ENCODE results near the gene NPW.

Gene NPW

GRCh38 chr16:2056077-2056476 is 36.5 kb downstream of the NPW start:
- H3K27ac ChIP-seq, result no peak overlapping the region
- TF ChIP-seq CTCF (conservative IDR thresholded peaks at IDR 0.05) (no peak), ZFX (IDR thresholded peaks at IDR 0.05) (no peak)

GRCh38 chr16:2056681-2057407 is 37.3 kb downstream of the NPW start:
- TF ChIP-seq ZFX (IDR thresholded peaks at IDR 0.05), result no peak
- no peak for TF ChIP-seq CTCF (conservative IDR thresholded peaks at IDR 0.05)
- H3K27ac ChIP-seq, result no peak overlapping the region

GRCh38 chr16:2057438-2057837 is 37.9 kb downstream of the NPW start:
- TF ChIP-seq CTCF (conservative IDR thresholded peaks at IDR 0.05) (no peak), ZFX (IDR thresholded peaks at IDR 0.05) (no peak)
- H3K27ac ChIP-seq, result no peak overlapping the region

- TF ChIP-seq ZFX (IDR thresholded peaks at IDR 0.05) (no peak), CTCF (conservative IDR thresholded peaks at IDR 0.05) (no peak)
Measured at GRCh38 chr16:2058420-2058819, 38.8 kb downstream of the NPW start.

GRCh38 chr16:2058872-2059271 is 39.3 kb downstream of the NPW start:
- H3K27ac ChIP-seq, result no peak overlapping the region
- TF ChIP-seq CTCF (conservative IDR thresholded peaks at IDR 0.05) (no peak), ZFX (IDR thresholded peaks at IDR 0.05) (no peak)

More at GRCh38 chr16:2058420-2058819, 38.8 kb downstream of the NPW start:
- H3K27ac ChIP-seq, result no peak overlapping the region

- H3K27ac ChIP-seq, result no peak overlapping the region
- TF ChIP-seq CTCF (conservative IDR thresholded peaks at IDR 0.05) (no peak), ZFX (IDR thresholded peaks at IDR 0.05) (no peak)
Measured at GRCh38 chr16:2060346-2060745, 40.8 kb downstream of the NPW start.

- no peak overlapping the region for H3K27ac ChIP-seq
- TF ChIP-seq ZFX (IDR thresholded peaks at IDR 0.05), result no peak
- no peak for TF ChIP-seq CTCF (conservative IDR thresholded peaks at IDR 0.05)
Measured at GRCh38 chr16:2061023-2061422, 41.4 kb downstream of the NPW start.
